Fibroblast of skin of left biceps (primary cell): ENCODE results near the gene ZNF502.

ENCODE experiments used
- DNase-seq, 2 experiments: peaks; one replicate each; pipeline ENCODE4 v3.0.0-alpha.2; 2013; ENCODE audit warnings: low read depth in 2 of 2

Gene ZNF502

DNA sequence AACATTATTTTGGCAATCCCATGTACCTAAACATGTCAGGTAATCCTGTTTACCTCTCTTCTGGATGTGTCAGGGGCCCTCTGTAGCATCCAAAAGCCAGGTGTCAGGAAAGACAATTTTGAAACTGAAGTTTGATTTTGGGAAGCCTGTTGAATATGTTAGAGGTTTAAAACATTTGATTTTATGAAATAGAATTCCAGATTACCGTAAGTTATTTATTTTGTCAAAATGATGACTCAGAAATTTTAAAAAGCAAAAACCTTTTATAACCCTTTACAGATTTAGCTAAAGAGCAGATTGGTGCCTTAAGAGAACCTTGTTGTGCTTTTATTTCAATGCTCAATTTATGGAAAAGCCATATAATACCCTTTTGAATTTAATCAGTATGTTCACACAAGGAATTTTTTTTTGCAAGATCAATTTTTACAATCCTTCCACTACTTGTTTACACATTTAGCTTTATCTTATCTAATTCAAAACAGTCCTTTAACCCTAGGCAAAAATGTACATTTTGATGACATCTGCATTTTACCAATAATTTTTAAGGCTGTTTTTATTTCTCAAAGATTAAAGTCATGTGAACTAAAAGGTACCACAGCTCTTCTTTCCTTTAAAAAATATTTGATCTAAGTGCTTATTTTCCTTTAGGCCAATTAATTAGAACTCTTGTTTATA is 59.1 kb downstream of the ZNF502 start:
- DNase-seq = no peak

DNA sequence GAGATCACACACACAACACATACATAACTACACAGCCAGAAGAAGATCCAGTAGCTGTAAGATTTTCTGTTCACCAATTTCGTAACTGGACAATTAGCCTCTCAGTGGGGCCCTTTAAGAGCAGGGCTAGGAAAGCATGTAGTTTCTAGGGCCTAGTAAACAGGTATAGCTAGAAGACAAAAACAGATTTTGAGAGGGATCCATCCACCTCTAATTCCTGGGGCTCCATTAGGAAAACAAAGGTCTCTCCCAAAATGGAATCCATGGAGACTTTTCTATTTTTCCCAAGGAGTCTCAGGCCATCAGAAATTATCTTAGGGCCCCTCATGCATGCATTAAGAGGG is 59.6 kb downstream of the ZNF502 start:
- DNase-seq = no peak
